Cerebellar nuclear complex (tissue), 1 donor: Measurements from ENCODE around the gene DAPP1.

ENCODE experiments used
- DNase-seq, 2 experiments: peaks; one replicate each; lab custom pipeline; 2025; lab: John Stamatoyannopoulos, UW

Gene DAPP1

GRCh38 chr4:99915449-99915848 lies 98.8 kb downstream of the DAPP1 start:
- DNase-seq = no peak

GRCh38 chr4:99917575-99917974 lies 100.9 kb downstream of the DAPP1 start:
- DNase-seq = no peak

- no peak for DNase-seq
Measured at GRCh38 chr4:99918656-99919055, 102.0 kb downstream of the DAPP1 start.
